HG03135 (cell line): ENCODE data around the gene OR6C3.
"Not testable (repeated sequence)": the region's sequence is repeated elsewhere in the genome, so short reads cannot be mapped to it uniquely, and the experiment has no call there.

Experiments
- ATAC-seq: cut with Tn5 transposase; IDR thresholded peaks from one replicate; pipeline ENCODE4 v1.9.1; 2021; ENCODE audit warnings: mild to moderate bottlenecking, moderate library complexity; ENCODE audit not compliant: unreplicated experiment

Gene OR6C3

DNA sequence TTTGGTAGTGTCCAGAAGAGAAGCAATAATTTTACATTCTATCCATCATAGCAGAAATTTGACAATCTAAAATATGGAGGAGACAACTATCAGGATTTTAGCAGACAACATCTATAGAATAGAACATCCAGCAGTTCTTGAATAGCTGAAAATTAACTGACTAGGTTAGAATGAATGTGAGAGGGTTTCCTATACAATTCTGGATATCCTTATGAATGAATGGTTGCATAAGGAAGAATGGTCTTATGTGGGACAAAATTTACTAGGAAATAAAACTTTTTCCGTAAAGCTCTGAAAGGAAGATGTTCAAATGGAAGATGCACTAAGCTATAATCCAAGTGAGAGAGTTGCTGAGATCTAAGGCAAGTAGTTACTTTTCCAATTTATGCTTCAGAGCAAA lies at the start of gene OR6C3:
TSS of gene OR6C3 (plus strand) at position 301 of the 400 bp plus-strand sequence. CDS start 955 bp downstream, outside the sequence.
- no peak for ATAC-seq

DNA sequence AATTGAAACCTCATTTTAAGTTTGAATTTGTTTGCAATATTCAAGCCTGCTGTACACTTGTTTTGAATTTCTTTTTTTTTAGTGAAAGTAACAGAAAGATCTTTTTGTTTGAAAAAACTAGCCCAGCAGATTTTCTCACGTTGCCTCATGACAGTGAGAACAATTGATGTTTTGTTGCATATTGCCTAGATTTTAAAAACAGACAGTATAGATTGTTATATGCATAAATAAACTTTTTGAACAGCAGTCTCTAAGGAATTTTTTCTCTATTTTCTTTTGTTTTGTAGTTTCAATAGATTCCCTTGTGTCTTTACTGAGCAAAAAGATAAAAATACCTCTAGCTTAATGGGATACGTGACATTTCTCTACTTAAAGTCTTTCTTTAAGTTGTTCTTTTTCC lies 49.6 kb upstream of the OR6C3 start:
- ATAC-seq, result no peak

- no peak for ATAC-seq
These were observed 40.5 kb upstream of the OR6C3 start for GRCh38 chr12:55289999-55290398.

DNA sequence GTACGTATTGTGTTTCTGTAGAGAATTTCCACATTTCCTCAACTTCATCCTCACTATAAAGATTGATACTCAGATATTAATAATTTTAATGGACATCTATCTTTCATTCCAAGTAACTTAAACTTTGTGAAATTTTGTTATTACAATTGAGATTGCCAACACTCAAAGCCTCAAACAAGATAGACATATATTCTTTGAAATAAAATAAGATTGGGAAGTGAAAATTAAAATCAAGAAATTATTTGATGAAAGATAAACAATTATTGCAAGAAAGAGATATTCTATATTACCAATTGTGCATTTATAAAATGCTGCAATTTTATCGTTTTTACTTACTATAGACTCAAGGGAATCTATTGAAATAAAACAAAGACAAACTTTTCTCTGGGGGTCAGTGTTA lies 34.1 kb upstream of the OR6C3 start, which contains the start of gene OR6C6:
TSS of gene OR6C6 (minus strand) at position 101 of the 400 bp plus-strand sequence. CDS start 1,337 bp downstream, outside the sequence.
- ATAC-seq, result no peak

- ATAC-seq, result no peak
These were observed 16.5 kb upstream of the OR6C3 start, which contains the start of gene OR6C1 for GRCh38 chr12:55314043-55314442. Gene OR6C1 (plus strand): TSS chr12:55314343. CDS start chr12:55320600, 6,257 bp downstream.

GRCh38 chr12:55320201-55320600 lies 10.3 kb upstream of the OR6C3 start:
- ATAC-seq, result no peak

GRCh38 chr12:55325801-55326200 lies 4.7 kb upstream of the OR6C3 start:
- ATAC-seq, result not testable (repeated sequence)

DNA sequence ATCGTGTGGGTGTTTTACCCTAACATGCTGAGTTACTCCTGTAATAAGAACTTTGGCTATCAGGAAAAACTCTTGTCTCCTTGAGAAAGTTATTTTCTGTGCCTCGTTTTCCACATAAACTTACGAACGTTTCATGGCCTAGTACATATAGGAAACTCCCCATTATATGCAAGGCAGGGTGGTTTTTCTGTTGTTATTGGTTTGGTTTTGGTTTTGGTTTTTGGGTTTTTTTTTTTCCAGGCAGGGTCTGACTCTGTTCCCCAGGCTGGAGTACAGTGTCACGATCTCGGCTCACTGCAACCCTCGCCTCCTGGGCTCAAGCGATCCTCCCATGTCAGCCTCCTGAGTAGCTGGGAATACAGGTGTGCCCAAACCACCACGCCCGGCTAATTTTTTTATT lies 5.5 kb downstream of the OR6C3 start:
- no peak for ATAC-seq

DNA sequence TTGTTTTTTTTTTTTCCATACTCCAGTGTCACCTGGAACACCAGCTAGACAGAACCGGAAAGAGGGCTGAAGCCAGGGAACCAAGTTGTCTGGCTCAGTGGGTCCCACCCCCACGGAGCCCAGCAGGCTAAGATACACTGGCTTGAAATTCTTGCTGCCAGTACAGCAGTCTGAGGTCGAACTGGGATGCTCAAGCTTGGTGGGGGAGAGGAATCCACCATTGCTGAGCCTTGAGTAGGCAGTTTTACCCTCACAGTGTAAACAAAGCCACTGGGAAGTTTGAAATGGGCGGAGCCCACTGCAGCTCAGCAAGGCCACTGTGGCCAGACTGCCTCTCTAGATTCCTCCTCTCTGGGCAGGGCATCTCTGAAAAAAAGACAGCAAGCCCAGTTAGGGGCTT lies 24.8 kb downstream of the OR6C3 start:
- not testable (repeated sequence) for ATAC-seq

GRCh38 chr12:55362675-55363074 lies 32.1 kb downstream of the OR6C3 start, which contains the start of gene OR6C75:
Gene OR6C75 (plus strand): TSS chr12:55362975. CDS start chr12:55365111, 2,136 bp downstream.
- no peak for ATAC-seq

DNA sequence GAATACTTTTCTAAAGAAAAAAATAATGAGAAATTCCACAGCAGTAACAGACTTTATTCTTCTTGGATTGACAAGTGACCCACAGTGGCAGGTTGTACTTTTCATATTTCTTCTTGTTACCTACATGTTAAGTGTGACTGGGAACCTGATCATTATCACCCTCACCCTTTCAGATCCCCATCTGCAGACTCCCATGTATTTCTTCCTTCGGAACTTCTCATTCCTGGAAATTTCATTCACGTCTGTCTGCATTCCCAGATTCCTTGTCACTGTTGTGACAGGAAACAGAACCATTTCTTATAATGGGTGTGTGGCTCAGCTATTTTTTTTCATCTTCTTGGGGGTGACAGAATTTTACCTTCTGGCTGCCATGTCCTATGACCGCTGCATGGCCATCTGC lies 34.5 kb downstream of the OR6C3 start:
- ATAC-seq, result no peak

- ATAC-seq, result no peak
These were observed 42.0 kb downstream of the OR6C3 start for GRCh38 chr12:55372521-55372920.
